ENCODE results near the gene NRL. TPM values are rescaled to one million over a fixed set of nuclear protein-coding genes. Genes with fewer than 3 reads are reported as not detected.

NRL gene
- total RNA-seq, 1 donor from 2014 or later, result 5.5 TPM

GRCh38 chr14:24141097-24141880, 26.5 kb upstream of the NRL start, which contains the start of gene EMC9:
TSS of gene EMC9 (minus strand) at chr14:24141591. CDS start at chr14:24141304, 287 bp downstream.
- Mint-ChIP-seq H3K4me3 (peak within 1 kb of the TSS; percentile 83), H3K27me3 (no peaks in the 10 kb centered on the region), H3K27ac (peak within 1 kb of the TSS; percentile 87), H3K4me1 (peaks cover 78% of the 10 kb centered on the region), H3K36me3 (ENCODE audit: low read depth) (peaks cover 74% of the 10 kb centered on the region), H3K9me3 (no peaks in the 10 kb centered on the region)
- intact Hi-C loops (cut with micrococcal nuclease), result loop anchor here (1.0 kb wide), 7 partner anchors 20 to 158 kb away; partner anchors contain the start of genes CHMP4A, DCAF11, DHRS1 and IPO4
- DNase-seq (peak; percentile 92), ATAC-seq (ENCODE audit: low read depth) (peak; percentile 90)
- CTCF ChIA-PET, result interaction anchor here (1.0 to 3.1 kb wide), 3 partner anchors 19 to 32 kb away, joined by 10 to 13 read pairs (median 12); partner anchors contain the start of genes DCAF11, IRF9 and NRL
- TF ChIP-seq CTCF (IDR thresholded peaks at IDR 0.05), result no peak
- POLR2A ChIA-PET, result interaction anchor here (0.7 to 9.4 kb wide), 24 partner anchors 9 to 149 kb away, joined by 3 to 239 read pairs (median 6); partner anchors contain the start of genes CHMP4A, DCAF11, IPO4 and IRF9

GRCh38 chr14:24139272-24139934, 24.7 kb upstream of the NRL start:
- no peaks in the 10 kb centered on the region for H3K27me3 Mint-ChIP-seq
- TF ChIP-seq CTCF (IDR thresholded peaks at IDR 0.05), result no peak
- ATAC-seq (ENCODE audit: low read depth) (no peak), DNase-seq (no peak)
- ChIA-PET POLR2A (interaction anchor here (0.9 to 9.4 kb wide), 4 partner anchors 8 to 49 kb away, joined by 3 to 239 read pairs (median 54); partner anchors contain the start of genes DCAF11, IPO4, NRL and PSME2), CTCF (interaction anchor here (3.1 kb wide), 1 partner anchor 31 kb away, joined by 13 read pairs; no protein-coding TSS in a partner anchor)
- H3K4me3 Mint-ChIP-seq, result peak overlapping the region; percentile 52
- no peaks in the 10 kb centered on the region for H3K9me3 Mint-ChIP-seq
- intact Hi-C loops (cut with micrococcal nuclease), result no loop called here
- H3K4me1 Mint-ChIP-seq, result peaks cover 68% of the 10 kb centered on the region
- H3K27ac Mint-ChIP-seq, result no peak overlapping the region
- peaks cover 63% of the 10 kb centered on the region for H3K36me3 Mint-ChIP-seq (ENCODE audit: low read depth)

GRCh38 chr14:24138396-24139271, 23.9 kb upstream of the NRL start:
- intact Hi-C loops (cut with micrococcal nuclease), result no loop called here
- Mint-ChIP-seq H3K4me1 (peaks cover 65% of the 10 kb centered on the region), H3K27me3 (no peaks in the 10 kb centered on the region), H3K4me3 (peak overlapping the region; percentile 28), H3K27ac (peak overlapping the region; percentile 56), H3K36me3 (ENCODE audit: low read depth) (peaks cover 55% of the 10 kb centered on the region), H3K9me3 (no peaks in the 10 kb centered on the region)
- no peak for ATAC-seq (ENCODE audit: low read depth)
- DNase-seq, result no peak
- TF ChIP-seq CTCF (IDR thresholded peaks at IDR 0.05), result no peak
- ChIA-PET CTCF (interaction anchor here (0.7 to 3.1 kb wide), 5 partner anchors 23 to 154 kb away, joined by 3 to 13 read pairs (median 3); partner anchors contain the start of gene IRF9), POLR2A (interaction anchor here (0.9 to 9.4 kb wide), 5 partner anchors 9 to 45 kb away, joined by 3 to 239 read pairs (median 44); partner anchors contain the start of genes DCAF11, IRF9, NRL and PCK2)

GRCh38 chr14:24137529-24138395, 23.0 kb upstream of the NRL start:
- CTCF ChIA-PET, result interaction anchor here (0.6 to 2.7 kb wide), 7 partner anchors 8 to 155 kb away, joined by 3 to 13 read pairs (median 3); partner anchors contain the start of genes IRF9, PSME2 and RNF31
- peaks cover 46% of the 10 kb centered on the region for H3K36me3 Mint-ChIP-seq (ENCODE audit: low read depth)

More at GRCh38 chr14:24137529-24138395, 23.0 kb upstream of the NRL start:
- Mint-ChIP-seq H3K27ac (peak overlapping the region; percentile 90), H3K4me1 (peaks cover 59% of the 10 kb centered on the region), H3K27me3 (no peaks in the 10 kb centered on the region), H3K9me3 (no peaks in the 10 kb centered on the region), H3K4me3 (peak overlapping the region; percentile 35)
- intact Hi-C loops (cut with micrococcal nuclease), result no loop called here
- POLR2A ChIA-PET, result interaction anchor here (0.6 to 9.4 kb wide), 9 partner anchors 9 to 133 kb away, joined by 3 to 239 read pairs (median 11); partner anchors contain the start of genes CHMP4A, DCAF11, IPO4 and IRF9
- no peak for TF ChIP-seq CTCF (IDR thresholded peaks at IDR 0.05)
- DNase-seq, result no peak
- no peak for ATAC-seq (ENCODE audit: low read depth)
